SIG-M5 treated with dmso at 0.1 percent for 504 hours (cell line): ENCODE data around the gene TM9SF4.

ENCODE experiments used
- DNase-seq: peaks from one replicate; lab custom pipeline; 2025; ENCODE audit not compliant: unreplicated experiment; lab: John Stamatoyannopoulos, UW

The TM9SF4 gene, protein sequence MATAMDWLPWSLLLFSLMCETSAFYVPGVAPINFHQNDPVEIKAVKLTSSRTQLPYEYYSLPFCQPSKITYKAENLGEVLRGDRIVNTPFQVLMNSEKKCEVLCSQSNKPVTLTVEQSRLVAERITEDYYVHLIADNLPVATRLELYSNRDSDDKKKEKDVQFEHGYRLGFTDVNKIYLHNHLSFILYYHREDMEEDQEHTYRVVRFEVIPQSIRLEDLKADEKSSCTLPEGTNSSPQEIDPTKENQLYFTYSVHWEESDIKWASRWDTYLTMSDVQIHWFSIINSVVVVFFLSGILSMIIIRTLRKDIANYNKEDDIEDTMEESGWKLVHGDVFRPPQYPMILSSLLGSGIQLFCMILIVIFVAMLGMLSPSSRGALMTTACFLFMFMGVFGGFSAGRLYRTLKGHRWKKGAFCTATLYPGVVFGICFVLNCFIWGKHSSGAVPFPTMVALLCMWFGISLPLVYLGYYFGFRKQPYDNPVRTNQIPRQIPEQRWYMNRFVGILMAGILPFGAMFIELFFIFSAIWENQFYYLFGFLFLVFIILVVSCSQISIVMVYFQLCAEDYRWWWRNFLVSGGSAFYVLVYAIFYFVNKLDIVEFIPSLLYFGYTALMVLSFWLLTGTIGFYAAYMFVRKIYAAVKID

DNA sequence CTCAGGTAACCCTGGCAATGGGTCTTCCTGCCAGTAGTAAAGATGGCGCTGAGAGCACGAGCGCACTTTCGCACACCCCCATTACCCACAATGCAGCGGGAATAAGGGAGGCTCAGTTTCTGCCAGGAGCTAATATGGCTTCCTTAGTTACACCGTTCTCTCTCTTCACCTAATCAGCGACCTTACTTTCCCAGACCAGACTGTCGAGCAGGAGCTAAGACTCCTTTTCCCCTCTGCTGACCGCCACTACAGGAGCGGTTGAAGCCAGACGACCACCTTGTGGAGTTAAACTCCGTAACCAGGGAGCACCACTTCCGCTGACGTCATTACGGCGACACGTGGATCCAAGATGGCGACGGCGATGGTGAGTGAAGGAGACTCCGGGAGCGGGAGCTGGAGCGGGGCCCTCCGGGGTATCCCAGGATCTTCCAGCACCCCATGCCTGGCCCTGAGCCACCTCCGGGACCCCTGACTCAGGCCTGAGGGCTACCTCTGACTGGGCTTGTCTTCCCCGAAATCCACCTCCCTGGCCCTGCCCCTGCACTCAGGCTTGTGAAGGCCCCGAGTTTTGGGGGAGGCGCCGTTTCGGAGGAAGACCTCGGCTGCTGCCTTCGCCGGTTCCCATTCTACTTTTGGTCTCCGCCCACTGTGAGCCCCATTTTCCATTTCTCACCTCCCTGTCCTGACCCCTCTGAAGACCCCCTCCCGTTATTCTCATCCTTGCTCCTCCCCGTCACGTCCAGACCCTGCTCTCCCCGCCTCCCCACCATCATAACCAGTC lies at the start of gene TM9SF4:
TSS of gene TM9SF4 (plus strand) at position 323 of the 781 bp plus-strand sequence. CDS start at position 350, 27 bp downstream.
- DNase-seq: peak; percentile 95

DNA sequence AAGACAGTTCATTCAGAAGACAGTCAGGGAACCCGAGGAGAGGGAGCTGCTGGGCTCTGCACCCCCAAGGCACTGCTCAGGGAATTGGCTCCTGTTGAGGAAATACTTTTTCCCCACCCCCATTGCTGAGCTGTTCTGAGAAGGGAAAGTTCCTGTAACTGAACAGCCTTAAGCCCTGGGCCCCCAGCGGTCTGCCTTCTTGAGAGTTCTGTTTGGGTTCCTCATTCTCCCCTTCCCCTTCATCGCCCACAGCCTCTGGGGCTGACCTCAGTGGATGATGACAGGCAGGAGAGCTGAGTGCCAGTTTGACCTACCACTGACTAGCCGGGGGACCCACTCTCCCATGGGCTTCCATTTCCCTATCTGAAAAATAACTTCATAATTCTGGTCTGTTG lies 46.7 kb upstream of the TM9SF4 start:
- peak; percentile 94 for DNase-seq

DNA sequence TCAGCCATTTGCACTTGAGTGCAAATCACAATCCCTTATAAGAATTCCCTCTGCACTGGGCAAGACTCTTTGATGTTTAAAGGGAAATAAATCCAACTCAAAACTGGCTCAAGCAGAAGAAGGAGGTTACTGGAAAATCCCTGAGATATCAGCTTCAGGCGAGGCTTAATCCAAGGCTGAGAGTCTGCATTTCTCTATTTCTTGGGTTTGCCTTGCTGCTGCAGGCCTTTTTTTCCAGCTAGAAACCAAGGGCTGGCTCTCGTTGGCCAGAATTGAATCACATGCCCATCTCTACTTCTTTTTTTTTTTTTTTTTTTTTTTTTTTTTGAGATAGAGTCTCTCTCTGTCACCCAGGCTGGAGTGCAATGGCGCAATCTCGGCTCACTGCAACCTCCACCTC lies 45.8 kb upstream of the TM9SF4 start:
- DNase-seq: peak; percentile 76

DNA sequence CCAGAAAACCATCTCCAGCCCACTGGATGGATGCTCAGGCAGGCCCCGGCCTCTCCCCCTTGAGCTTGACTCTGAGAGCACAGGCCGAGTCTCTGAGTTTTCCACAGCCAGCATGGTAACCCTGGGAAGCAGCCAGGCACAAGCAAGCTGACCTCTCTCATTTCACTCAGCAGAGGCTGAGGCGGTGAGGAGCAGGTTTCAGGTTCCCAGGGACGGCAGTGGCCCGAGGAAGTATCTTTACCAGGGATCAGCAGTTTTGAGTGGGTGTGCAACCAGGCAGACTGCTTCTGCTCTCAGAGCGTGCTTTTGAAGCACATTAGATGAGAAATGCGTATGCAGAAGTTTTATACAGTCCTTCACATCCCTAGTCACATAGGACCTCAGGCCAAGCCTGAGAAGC lies 44.8 kb upstream of the TM9SF4 start:
- no peak for DNase-seq

DNA sequence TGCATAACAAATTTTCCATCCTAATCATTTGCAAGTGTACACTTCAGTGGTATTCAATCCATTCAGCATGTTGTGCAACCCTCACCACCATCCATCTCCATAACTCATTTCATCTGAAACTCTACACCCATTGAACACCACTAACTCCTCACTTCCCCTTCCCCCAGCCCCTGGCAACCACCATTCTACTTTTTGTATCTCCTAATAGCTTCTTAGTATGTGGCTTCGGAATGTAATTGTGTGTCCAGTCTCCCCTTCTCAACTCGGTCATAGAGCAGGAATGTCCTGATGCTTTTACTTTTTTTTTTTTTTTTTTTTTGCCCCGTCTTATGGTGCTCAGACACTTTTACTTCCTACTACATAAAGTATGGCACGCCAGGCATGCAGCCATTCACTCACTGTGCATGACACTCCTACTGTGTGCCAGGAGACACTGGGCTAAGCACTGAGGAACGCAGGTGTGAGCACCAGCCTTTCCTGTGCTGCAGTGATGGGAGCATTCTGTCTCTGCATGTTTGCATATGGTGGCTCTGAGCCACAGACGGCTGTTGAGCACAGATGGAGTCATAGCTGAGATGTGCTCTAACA lies 42.2 kb upstream of the TM9SF4 start:
- peak; percentile 77 for DNase-seq

GRCh38 chr20:32068174-32068573 lies 41.3 kb upstream of the TM9SF4 start:
- no peak for DNase-seq

- no peak for DNase-seq
Measured at GRCh38 chr20:32069711-32070110, 39.8 kb upstream of the TM9SF4 start.

DNA sequence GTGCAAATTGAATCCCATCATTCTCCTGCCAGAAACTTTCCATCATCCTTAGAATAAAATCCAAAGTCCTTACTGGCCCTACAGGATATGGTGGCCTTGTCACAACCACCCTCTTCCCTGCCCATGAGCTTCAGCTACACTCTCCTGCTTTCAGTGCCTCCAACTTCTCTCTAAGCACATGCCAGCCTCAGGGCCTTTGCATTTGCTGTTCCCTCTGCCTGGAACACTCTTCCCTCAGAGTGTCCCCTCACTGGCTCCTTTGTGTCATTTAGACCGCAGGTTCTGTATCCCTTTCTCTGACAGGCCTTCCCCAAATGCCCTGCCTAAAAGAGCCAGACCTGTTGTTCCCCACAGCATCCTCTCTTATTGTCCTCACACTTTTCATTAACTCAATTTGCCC lies 39.2 kb upstream of the TM9SF4 start:
- no peak for DNase-seq

- DNase-seq: no peak
Measured at GRCh38 chr20:32070690-32071213, 38.8 kb upstream of the TM9SF4 start.

DNA sequence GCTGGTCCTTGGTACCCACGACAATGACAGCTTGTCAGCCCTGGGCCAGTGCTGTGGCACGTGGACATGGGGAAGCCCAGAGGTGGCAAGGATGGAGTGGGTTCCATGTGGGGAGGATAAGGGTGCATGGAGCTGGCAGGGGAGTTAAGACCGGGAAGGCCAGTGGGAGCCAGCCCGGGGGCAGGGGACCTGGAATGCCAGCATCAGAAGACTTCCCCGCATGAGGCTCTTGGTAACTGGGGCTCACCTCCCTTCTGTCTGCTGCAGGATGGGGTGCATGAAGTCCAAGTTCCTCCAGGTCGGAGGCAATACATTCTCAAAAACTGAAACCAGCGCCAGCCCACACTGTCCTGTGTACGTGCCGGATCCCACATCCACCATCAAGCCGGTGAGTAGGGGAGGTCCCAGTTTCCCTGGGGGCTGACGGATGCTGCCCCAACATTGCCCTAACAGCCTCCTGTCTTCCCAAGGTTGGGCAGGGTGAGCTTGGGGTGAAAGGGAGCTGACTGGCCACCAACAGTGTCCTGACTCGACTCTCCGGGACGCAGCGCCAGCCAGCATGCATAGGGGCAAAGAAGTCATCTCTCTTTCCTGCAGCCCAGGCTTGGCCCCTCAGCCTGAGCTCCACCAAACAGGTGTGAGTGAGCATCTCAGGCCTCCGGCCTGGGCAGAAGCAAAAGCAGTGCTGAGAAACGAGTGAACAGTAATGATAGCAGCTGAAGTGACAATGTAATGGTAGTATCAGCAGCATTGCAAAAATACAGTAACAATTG lies 37.9 kb upstream of the TM9SF4 start:
- DNase-seq: no peak

GRCh38 chr20:32072168-32072750 lies 37.3 kb upstream of the TM9SF4 start:
- no peak for DNase-seq

DNA sequence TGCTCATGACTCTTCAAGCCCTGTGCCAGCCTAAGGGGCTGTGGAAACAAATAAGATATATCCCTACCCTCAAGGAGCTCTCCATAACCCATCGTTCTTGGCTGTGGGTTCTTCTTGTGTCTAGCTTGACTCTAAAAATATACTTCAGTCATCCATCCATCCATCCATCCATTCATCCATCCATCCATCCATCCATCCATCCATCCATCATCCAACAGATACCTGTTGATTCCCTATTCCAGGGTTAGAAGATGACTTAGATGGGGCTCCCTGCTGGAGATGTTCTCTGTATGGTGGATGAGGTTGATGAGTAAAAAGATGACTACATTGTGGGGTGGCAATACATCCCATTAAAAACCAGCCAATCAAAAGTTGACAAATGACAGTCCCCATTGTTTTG lies 34.0 kb upstream of the TM9SF4 start:
- no peak for DNase-seq

DNA sequence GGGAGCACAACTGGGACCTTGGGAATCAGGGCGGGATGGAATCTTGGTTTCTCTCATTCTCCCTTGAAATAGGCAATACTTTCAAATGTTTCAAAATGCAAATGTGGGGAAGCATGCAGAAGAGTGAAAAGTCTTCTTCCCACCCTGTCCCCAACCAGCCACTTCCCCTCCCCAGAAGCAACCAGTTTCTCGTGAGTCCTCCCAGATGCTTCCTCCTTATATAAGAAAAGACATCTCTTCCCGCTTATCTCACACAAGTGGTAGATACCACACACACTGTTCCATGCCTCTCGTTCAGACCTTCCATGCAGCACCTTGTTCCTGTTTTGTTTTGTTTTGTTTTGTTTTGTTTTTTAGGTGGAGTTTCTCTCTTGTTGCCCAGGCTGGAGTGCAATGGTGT lies 32.3 kb upstream of the TM9SF4 start:
- no peak for DNase-seq

DNA sequence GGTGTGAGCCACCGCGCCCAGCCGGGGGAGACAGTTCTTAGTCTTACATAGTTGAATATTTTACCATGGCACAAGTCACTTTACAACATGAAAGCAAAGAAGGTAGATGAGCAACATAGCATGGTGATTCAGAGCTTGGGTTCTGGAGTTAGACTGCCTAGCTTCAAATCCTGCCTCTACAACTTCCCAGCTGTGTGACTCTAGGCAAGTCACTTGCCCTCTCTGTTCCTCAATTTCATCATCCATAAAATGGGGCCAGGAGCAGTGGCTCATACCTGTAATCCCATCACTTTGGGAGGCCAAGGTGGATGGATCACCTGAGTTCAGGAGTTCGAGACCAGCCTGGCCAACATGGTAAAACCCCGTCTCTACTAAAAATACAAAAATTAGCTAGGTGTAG lies 31.2 kb upstream of the TM9SF4 start:
- DNase-seq: no peak

DNA sequence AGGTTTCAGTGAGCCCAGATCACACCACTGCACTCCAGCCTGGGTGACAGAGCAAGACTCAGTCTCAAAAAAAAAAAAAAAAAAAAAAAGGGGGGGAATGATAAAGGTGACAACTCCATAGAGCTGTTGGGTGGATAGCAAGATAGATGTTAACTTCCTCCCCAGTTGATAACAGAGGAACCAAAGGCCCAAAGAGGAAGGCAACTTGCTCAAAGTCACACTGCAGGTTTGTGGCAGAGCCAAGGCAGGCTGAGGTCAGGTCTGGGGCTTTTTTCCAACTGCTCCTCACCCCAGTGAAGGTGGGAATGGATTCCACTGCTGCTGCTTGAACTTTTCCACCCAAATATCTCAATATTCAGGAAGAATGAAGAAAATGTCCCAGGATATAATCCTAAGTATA lies 30.7 kb upstream of the TM9SF4 start:
- DNase-seq: peak; percentile 39

- DNase-seq: no peak
Measured at GRCh38 chr20:32079655-32080109, 29.8 kb upstream of the TM9SF4 start.

GRCh38 chr20:32080783-32081182 lies 28.7 kb upstream of the TM9SF4 start:
- no peak for DNase-seq

DNA sequence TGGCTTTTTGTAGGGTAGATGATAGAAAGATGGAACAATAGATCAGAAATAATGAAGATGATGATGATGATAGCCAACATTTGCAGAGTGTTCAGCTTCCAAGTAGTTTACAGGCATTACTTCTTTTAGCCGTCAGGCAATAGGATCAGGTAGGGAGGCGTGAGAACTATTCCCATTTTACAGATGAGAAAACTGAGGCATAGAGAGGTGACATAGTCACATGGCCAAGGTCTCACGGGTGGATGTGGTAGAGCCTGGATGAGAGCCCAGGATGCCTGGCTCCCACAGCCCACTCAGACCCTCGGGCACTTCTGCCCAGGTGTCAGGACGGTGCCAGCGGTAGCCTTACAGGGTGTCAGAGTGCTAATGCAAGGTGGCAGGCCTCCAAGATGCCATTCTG lies 26.0 kb upstream of the TM9SF4 start:
- no peak for DNase-seq

DNA sequence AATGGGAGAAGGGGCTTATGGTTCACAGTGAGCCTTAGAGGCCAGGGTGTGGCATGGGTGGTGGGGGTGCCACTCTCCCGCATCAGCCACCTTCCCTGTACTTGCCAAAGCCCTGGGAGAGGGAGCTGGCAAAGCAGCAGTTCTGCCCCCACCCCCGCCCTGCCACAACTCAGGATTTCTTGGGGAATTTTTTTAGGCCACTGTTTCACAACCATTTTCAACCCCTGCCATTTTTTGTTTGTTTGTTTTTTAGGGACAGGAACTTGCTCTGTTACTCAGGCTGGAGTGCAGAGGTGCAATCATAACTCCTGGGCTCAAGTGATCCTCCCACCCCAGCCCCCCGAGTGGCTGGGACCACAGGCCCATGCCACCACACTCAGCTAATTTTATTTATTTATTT lies 22.4 kb upstream of the TM9SF4 start:
- DNase-seq: no peak

DNA sequence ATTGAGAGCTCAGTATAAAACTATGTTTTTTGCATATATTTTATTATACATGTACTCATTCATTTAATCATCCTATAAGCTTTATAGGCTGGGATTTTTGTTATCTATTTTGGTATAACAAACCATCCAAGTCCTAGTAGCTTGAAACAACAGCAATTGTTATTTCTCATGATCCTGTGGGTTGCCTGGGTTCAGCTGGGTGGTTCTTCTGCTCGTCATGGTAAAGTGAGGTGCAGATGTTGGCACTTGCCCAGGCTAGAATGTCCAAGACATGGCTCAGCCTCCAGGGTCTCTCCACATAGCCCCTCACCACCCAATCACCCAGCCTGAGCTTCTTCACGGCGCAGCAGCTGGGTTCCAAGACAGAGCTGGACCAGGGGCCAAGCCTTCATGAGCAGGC lies 20.8 kb upstream of the TM9SF4 start:
- DNase-seq: no peak
